ENCODE results near the gene SEMA5B.

Gene SEMA5B

DNA sequence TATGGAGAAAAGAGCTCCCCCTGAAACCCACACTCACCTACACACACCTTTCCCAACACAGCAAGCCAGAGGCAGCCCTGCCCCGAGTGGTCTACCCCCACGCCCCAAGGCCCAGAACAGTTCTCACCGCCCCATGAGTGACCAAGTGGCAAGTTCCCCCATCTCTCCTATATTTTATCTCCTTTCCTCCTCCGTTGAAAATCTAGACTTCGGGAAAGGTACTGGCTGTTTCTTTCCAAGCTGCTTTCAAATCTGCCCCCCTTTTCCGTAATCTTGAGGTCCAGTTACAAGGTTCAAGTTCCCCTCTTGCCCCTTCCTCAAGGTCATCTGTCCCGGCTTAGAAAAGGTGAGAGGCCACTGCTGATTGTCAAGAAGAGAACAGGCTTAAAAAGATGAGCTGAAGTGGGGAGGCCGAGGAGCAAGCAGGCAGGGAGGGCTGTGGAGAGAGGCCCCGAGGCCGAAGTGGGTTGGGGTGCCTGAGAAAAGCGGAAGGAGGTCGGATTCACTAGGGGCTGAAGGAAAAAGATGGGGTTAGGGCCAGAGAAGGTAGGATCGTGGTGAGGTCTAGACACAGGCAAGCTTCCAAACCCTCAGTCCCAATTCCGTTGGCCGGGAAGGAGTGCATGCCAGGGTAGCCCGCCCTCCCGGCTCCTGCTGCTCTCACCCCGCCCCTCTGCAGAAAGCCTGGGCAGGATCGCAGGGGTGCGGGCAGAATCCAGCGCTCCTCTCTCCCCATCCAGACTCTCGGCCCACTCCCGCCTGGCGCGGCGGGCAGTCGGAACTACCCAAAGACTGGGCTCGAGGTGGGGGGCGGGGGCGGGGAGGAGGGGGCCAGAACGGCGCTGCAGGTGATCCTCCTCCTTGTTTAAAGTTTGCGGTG lies 1.7 kb downstream of the SEMA5B start:
- no peak for DNase-seq

- no peak for DNase-seq
Measured at GRCh38 chr3:123024056-123024455, 3.5 kb downstream of the SEMA5B start.

- no peak for DNase-seq
Measured at GRCh38 chr3:123021996-123022510, 5.5 kb downstream of the SEMA5B start.

DNA sequence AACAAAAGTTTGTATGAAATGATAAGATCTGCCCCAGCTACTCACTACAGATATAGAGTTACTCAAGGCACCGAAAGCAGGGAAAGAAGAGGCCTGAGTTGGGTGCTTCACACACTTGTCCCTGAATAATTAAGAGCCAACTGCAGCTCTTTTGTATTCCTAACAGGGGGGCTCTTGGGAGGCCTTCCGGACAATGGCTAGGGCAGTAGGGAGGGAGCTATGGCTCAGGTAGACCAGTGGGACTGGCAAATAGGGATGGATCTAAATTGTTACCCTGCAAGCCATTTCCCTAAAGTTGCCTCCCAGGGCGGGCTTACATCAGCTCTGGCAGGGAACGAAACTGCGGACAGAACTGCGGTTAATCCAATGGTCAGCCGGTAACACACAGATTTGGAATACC lies 6.2 kb downstream of the SEMA5B start:
- no peak for DNase-seq

GRCh38 chr3:123020709-123021108 lies 6.9 kb downstream of the SEMA5B start:
- no peak for DNase-seq

DNA sequence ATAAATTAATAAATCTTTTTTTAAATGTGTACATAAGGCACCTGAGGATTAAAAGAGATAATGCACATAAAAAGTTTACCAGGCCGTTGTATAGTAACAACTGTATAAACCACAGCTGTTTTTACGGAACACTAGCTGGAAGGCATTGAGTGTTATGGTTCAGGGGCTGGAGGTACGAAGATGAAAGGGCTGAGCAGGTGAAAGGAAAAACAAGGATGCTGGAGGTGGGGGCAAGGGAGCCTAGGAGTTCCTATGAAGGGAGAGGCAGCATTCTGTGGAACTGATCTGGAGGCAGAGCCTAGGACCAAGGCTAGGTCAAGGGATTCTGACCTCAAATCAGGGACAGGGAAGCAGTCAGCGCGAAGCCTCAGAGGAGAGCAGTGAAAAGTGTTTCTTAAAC lies 8.0 kb downstream of the SEMA5B start:
- DNase-seq = no peak

GRCh38 chr3:123019161-123019560 lies 8.4 kb downstream of the SEMA5B start:
- DNase-seq = no peak

DNA sequence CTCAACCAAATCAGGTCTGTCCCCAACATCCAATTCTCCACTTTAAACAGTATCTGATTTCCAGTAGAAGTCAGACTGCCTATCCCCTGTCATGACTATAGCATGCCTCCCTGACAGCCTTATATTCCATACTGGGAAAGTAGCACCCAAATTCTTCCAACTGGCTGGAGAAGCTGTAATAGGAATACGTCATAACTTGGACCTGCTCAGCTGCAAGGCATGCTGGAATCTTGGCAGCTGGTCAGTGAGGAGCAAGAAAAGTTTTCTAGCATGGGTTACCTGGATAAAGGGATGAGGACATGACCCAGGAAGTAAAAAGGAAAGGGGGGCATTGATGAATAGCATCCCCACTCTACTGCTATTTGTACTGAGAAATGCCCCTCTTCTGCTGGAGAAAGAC lies 8.9 kb downstream of the SEMA5B start:
- no peak for DNase-seq

GRCh38 chr3:123015596-123015995 lies 12.0 kb downstream of the SEMA5B start:
- no peak for DNase-seq

DNA sequence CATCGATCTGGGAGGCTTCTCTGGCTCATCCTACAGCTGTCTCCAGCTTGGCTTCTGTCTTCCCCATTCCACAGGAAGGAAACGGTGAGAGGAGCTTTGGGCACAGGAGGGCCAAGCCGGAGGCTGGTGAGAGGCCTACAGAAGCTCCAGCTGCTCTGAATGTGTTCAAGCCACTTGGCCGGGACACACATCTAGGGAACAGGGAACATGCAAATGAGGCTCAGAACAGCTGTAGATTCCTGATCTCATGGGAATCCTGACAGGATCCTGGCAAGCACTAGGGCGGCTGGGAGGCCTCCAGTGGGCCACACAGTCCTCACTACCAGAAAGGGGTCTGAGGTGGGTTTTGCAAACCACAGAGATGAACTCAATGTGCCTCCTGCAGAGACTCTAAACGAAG lies 13.7 kb downstream of the SEMA5B start:
- DNase-seq = no peak

DNA sequence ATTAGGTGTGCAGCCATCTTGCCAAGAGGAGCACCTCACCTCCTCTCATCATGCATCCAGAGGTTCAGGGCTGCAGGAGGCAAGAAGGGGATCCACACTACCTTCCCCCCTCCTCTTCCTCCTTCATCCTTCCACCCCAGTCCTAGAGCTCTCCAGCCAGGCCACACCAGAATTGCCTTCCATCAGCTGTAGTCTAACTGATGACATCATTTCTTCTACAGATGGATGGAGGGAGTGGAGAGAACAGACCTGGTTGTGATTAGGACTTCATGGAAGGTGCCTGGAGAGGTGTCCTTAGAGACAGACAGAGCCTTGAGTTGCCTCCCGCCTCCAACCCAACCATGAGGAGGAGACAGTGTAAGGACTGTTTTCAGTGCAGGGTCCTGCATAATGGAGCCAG lies 14.9 kb downstream of the SEMA5B start:
- DNase-seq = no peak

DNA sequence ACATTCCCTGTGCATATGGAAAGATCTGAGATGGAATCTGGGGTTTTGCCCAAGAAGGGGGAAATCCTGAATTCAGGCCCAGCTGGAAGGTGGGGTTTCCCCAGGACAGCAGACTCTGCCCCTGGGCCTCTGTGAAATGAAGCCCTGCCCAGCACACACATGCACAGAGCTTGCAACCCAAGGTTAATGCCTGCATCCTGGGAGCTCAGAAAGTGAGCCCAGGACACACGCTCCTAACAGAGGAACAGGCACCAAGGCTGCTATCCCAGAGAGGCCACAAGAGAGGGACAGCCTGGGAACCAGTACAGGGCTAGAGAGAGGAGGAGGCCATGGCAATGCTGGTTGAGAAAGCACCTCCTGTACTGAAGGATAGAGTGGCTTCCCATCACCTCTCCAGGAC lies 16.1 kb downstream of the SEMA5B start:
- no peak for DNase-seq

GRCh38 chr3:123008840-123009239 lies 18.7 kb downstream of the SEMA5B start:
- DNase-seq = no peak

GRCh38 chr3:123006609-123007008 lies 21.0 kb downstream of the SEMA5B start:
- DNase-seq = no peak

DNA sequence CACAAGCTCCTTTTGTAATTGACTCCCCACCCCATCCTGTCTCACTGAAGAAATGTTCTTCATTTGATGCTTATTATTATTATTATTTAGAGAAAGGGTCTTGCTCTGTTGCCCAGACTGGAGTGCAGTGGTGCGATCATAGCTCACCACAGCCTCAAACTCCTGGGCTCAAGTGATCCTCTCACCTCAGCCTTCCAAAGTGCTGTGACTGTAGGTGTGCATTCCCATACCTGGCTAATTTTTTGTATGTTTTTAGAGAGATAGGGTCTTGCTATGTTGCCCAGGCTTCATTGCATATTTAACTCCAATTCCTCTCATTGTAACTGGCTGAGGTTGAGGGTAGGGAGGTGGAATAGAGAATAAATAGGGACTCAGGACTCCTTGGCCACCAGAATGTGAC lies 22.3 kb downstream of the SEMA5B start:
- no peak for DNase-seq

GRCh38 chr3:123004201-123004918 lies 23.2 kb downstream of the SEMA5B start:
- no peak for DNase-seq

GRCh38 chr3:123002749-123003497 lies 24.6 kb downstream of the SEMA5B start:
- no peak for DNase-seq

GRCh38 chr3:123002100-123002748 lies 25.3 kb downstream of the SEMA5B start:
- DNase-seq = no peak

GRCh38 chr3:122998856-122999255 lies 28.7 kb downstream of the SEMA5B start:
- no peak for DNase-seq

GRCh38 chr3:122998206-122998605 lies 29.4 kb downstream of the SEMA5B start:
- DNase-seq = no peak

DNA sequence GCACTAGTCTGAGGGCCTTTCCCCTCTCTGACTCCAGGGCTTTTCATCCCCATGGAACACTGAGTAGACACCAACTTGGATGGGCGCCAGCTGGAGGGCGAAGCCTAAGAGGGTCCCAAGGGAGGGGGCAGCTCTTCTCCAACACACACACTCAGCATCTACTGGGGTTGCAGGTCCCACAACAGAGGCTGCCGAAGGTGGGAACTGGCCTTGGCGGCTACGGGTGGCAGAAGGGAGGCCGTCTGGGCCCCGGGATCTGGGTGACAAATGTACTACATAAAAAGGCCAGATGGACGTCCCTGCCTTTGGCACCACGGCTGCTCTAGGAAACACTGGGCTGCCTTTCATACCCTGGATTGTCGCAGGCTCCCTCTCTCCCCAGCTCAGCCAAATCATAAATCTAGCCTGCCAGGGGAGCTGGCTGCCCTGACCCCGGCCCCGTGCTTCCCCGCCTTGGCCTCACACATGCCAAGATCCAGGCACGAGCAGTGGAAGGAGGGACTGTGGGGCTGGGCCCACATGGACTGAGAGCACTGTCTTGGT lies 31.5 kb downstream of the SEMA5B start:
- no peak for DNase-seq

- no peak for DNase-seq
Measured at GRCh38 chr3:122994954-122995353, 32.6 kb downstream of the SEMA5B start.
